Panc1 (cell line): ENCODE results near the gene LYPD6B.

ENCODE experiments used
- POLR2AphosphoS5 ChIP-seq: IDR thresholded peaks from 2 replicates; pipeline ENCODE4 v1.6.1; 2012; ENCODE audit warnings: mild to moderate bottlenecking, low read depth, low read length, moderate library complexity
- SIN3A ChIP-seq: IDR thresholded peaks from 2 replicates; pipeline ENCODE4 v1.6.1; 2012; ENCODE audit warnings: low read depth, mild to moderate bottlenecking, low read length, moderate library complexity, borderline replicate concordance; ENCODE audit not compliant: insufficient read depth
- TCF7L2 ChIP-seq: IDR thresholded peaks from 2 replicates; pipeline ENCODE4 v1.6.1; 2011; ENCODE audit warnings: mild to moderate bottlenecking, low read depth, low read length, inconsistent platforms
- TF ChIP-seq, protein P1 (sequence below): fragments of 450-650 bp; IDR thresholded peaks from 2 replicates; pipeline ENCODE4 v1.5.1; 2017; ENCODE audit warnings: mild to moderate bottlenecking
- TF ChIP-seq, protein P2 (sequence below), 2 experiments: IDR thresholded peaks; 2 replicates each; pipeline ENCODE4 v1.6.1; 2011 to 2012; ENCODE audit warnings: low read depth in 2 of 2, control low read depth in 1 of 2, low read length in 1 of 2, mild to moderate bottlenecking in 1 of 2, moderate library complexity in 1 of 2; ENCODE audit not compliant: insufficient read depth in 1 of 2

DNA sequence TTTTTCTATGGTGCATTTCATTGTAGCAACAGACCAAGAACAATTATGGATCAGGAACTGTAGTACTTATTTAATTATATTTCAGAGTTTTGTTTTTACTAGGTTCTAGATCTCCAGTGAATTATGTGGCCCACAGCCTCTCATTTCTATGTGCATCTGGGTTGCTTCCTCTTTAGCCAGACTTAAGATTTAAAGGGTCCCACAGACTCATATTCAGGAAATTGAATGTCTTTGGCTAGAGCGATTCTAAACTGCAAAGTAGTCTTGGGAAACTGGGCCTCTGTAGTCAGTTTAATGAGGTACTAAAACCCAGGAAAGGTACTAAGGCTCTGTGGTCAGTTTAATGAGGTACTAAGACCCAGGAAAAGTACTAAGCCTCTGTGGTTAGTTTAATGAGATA, 94.4 kb downstream of the LYPD6B start:
- TF ChIP-seq, protein P1, sequence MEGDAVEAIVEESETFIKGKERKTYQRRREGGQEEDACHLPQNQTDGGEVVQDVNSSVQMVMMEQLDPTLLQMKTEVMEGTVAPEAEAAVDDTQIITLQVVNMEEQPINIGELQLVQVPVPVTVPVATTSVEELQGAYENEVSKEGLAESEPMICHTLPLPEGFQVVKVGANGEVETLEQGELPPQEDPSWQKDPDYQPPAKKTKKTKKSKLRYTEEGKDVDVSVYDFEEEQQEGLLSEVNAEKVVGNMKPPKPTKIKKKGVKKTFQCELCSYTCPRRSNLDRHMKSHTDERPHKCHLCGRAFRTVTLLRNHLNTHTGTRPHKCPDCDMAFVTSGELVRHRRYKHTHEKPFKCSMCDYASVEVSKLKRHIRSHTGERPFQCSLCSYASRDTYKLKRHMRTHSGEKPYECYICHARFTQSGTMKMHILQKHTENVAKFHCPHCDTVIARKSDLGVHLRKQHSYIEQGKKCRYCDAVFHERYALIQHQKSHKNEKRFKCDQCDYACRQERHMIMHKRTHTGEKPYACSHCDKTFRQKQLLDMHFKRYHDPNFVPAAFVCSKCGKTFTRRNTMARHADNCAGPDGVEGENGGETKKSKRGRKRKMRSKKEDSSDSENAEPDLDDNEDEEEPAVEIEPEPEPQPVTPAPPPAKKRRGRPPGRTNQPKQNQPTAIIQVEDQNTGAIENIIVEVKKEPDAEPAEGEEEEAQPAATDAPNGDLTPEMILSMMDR, result no peak
- TF ChIP-seq SIN3A, result no peak
- TF ChIP-seq POLR2AphosphoS5, result no peak
- TF ChIP-seq TCF7L2, result no peak
- TF ChIP-seq, protein P2, sequence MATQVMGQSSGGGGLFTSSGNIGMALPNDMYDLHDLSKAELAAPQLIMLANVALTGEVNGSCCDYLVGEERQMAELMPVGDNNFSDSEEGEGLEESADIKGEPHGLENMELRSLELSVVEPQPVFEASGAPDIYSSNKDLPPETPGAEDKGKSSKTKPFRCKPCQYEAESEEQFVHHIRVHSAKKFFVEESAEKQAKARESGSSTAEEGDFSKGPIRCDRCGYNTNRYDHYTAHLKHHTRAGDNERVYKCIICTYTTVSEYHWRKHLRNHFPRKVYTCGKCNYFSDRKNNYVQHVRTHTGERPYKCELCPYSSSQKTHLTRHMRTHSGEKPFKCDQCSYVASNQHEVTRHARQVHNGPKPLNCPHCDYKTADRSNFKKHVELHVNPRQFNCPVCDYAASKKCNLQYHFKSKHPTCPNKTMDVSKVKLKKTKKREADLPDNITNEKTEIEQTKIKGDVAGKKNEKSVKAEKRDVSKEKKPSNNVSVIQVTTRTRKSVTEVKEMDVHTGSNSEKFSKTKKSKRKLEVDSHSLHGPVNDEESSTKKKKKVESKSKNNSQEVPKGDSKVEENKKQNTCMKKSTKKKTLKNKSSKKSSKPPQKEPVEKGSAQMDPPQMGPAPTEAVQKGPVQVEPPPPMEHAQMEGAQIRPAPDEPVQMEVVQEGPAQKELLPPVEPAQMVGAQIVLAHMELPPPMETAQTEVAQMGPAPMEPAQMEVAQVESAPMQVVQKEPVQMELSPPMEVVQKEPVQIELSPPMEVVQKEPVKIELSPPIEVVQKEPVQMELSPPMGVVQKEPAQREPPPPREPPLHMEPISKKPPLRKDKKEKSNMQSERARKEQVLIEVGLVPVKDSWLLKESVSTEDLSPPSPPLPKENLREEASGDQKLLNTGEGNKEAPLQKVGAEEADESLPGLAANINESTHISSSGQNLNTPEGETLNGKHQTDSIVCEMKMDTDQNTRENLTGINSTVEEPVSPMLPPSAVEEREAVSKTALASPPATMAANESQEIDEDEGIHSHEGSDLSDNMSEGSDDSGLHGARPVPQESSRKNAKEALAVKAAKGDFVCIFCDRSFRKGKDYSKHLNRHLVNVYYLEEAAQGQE (IDR thresholded peaks at IDR 0.05; ENCODE audit: insufficient read depth in 1 of 2, low read depth in 2 of 2, low read length in 1 of 2), result no peak
